ENCODE results near the gene SEPTIN6.

The SEPTIN6 gene

GRCh38 chrX:119721926-119722325, 29.0 kb upstream of the SEPTIN6 start:
- TF ChIP-seq CTCF (conservative IDR thresholded peaks at IDR 0.05; ENCODE audit: low read depth, low read length) = no peak
- no peak overlapping the region for H3K27ac ChIP-seq
- H2AFZ ChIP-seq (ENCODE audit: low read depth) = no peak overlapping the region
- no peaks in the 10 kb centered on the region for H3K36me3 ChIP-seq (ENCODE audit: insufficient read depth)
- no peaks in the 10 kb centered on the region for H3K79me2 ChIP-seq (ENCODE audit: insufficient read depth, low read depth)
- no peaks in the 10 kb centered on the region for H3K27me3 ChIP-seq (ENCODE audit: insufficient read depth, low read depth)
- peaks cover 12% of the 10 kb centered on the region for H3K4me1 ChIP-seq (ENCODE audit: low read depth, poor library complexity, severe bottlenecking)
- no peaks in the 10 kb centered on the region for H4K20me1 ChIP-seq (ENCODE audit: insufficient read depth)
- H3K9ac ChIP-seq = no peak overlapping the region
- H3K4me2 ChIP-seq = no peak overlapping the region
- no peak overlapping the region for H3K4me3 ChIP-seq (IDR thresholded peaks at IDR 0.05; ENCODE audit: insufficient read depth, low read depth, low read length)

GRCh38 chrX:119721487-119721886, 28.5 kb upstream of the SEPTIN6 start:
- H3K4me3 ChIP-seq (IDR thresholded peaks at IDR 0.05; ENCODE audit: insufficient read depth, low read depth, low read length) = no peak overlapping the region
- H3K36me3 ChIP-seq (ENCODE audit: insufficient read depth) = no peaks in the 10 kb centered on the region
- no peak overlapping the region for H2AFZ ChIP-seq (ENCODE audit: low read depth)
- H3K9ac ChIP-seq = no peak overlapping the region
- H3K27me3 ChIP-seq (ENCODE audit: insufficient read depth, low read depth) = no peaks in the 10 kb centered on the region
- TF ChIP-seq CTCF (conservative IDR thresholded peaks at IDR 0.05; ENCODE audit: low read depth, low read length) = no peak
- H3K4me1 ChIP-seq (ENCODE audit: low read depth, poor library complexity, severe bottlenecking) = peaks cover 7% of the 10 kb centered on the region
- H3K4me2 ChIP-seq = no peak overlapping the region
- no peaks in the 10 kb centered on the region for H3K79me2 ChIP-seq (ENCODE audit: insufficient read depth, low read depth)
- no peak overlapping the region for H3K27ac ChIP-seq
- H4K20me1 ChIP-seq (ENCODE audit: insufficient read depth) = no peaks in the 10 kb centered on the region

GRCh38 chrX:119709630-119710029, 16.7 kb upstream of the SEPTIN6 start:
- Histone ChIP-seq H3K4me1 (ENCODE audit: low read depth, poor library complexity, severe bottlenecking) (no peaks in the 10 kb centered on the region), H3K4me3 (IDR thresholded peaks at IDR 0.05; ENCODE audit: insufficient read depth, low read depth, low read length) (no peak overlapping the region), H3K79me2 (ENCODE audit: insufficient read depth, low read depth) (no peaks in the 10 kb centered on the region), H3K9ac (no peak overlapping the region), H3K36me3 (ENCODE audit: insufficient read depth) (no peaks in the 10 kb centered on the region), H4K20me1 (ENCODE audit: insufficient read depth) (no peaks in the 10 kb centered on the region), H3K27ac (no peak overlapping the region), H2AFZ (ENCODE audit: low read depth) (no peak overlapping the region), H3K4me2 (no peak overlapping the region), H3K27me3 (ENCODE audit: insufficient read depth, low read depth) (no peaks in the 10 kb centered on the region)
- TF ChIP-seq CTCF (conservative IDR thresholded peaks at IDR 0.05; ENCODE audit: low read depth, low read length) = no peak

- H3K27me3 ChIP-seq (ENCODE audit: insufficient read depth, low read depth) = no peaks in the 10 kb centered on the region
- H3K9ac ChIP-seq = no peak overlapping the region
- H3K36me3 ChIP-seq (ENCODE audit: insufficient read depth) = no peaks in the 10 kb centered on the region
- H2AFZ ChIP-seq (ENCODE audit: low read depth) = no peak overlapping the region
- no peak overlapping the region for H3K4me2 ChIP-seq
- no peaks in the 10 kb centered on the region for H4K20me1 ChIP-seq (ENCODE audit: insufficient read depth)
- H3K4me3 ChIP-seq (IDR thresholded peaks at IDR 0.05; ENCODE audit: insufficient read depth, low read depth, low read length) = no peak overlapping the region
- no peak for TF ChIP-seq CTCF (conservative IDR thresholded peaks at IDR 0.05; ENCODE audit: low read depth, low read length)
- H3K4me1 ChIP-seq (ENCODE audit: low read depth, poor library complexity, severe bottlenecking) = no peaks in the 10 kb centered on the region
- H3K79me2 ChIP-seq (ENCODE audit: insufficient read depth, low read depth) = no peaks in the 10 kb centered on the region
- H3K27ac ChIP-seq = no peak overlapping the region
Observed at GRCh38 chrX:119708936-119709335, 16.0 kb upstream of the SEPTIN6 start.

Measured in KMS-11 (cell line).